GM12878 (cell line): ENCODE measurements around the gene MRC2. TPM values are rescaled to one million over a fixed set of nuclear protein-coding genes. Genes with fewer than 3 reads are reported as not detected.

ENCODE experiments used
- ATAC-seq: fragments of 200-7000 bp; cut with Tn5 transposase; 3 replicates; pipeline ENCODE4 v1.9.1; 2020; ENCODE audit warnings: mild to moderate bottlenecking, moderate library complexity
- BruUV-seq: library from RNA; stranded (reverse); fragments of 400-500 nt; replicated peaks from 2 replicates; lab custom pipeline; 2021; lab: Mats Ljungman, UMichigan
- CTCF ChIA-PET: fragments of 300-600 bp; sonication (Branson Sonifier 250); formaldehyde crosslinking; extraction: SDS; loops from one replicate; lab custom pipeline; 2021; ENCODE audit warnings: inconsistent platforms; lab: Yijun Ruan, JAX
- POLR2A ChIA-PET: fragments of 350-600 bp; formaldehyde crosslinking; extraction: SDS; loops from one replicate; lab custom pipeline; 2021; ENCODE audit warnings: inconsistent platforms; lab: Charles Lee
- RAD21 ChIA-PET: fragments of 300-600 bp; sonication (Branson Sonifier 250); formaldehyde crosslinking; loops from one replicate; lab custom pipeline; 2023; ENCODE audit warnings: antibody characterized with exemption; ENCODE audit not compliant: unreplicated experiment; lab: Charles Lee
- SMC1A ChIA-PET: fragments of 300-600 bp; sonication (Branson Sonifier 250); formaldehyde crosslinking; loops from one replicate; lab custom pipeline; 2023; ENCODE audit not compliant: unreplicated experiment, uncharacterized antibody; lab: Charles Lee
- DNase-seq: peaks from one replicate; pipeline ENCODE4 v3.0.0-alpha.2; 2011; ENCODE audit warnings: low read depth, low spot score
- FAIRE-seq: peaks from 3 replicates; lab custom pipeline; 2011; peaks lifted over from hg19 to GRCh38; lab: Jason Lieb, UNC
- H2AFZ ChIP-seq: 2 replicates; pipeline ENCODE4 v1.6.0; 2011; ENCODE audit warnings: low read depth, low read length, control low read depth; ENCODE audit not compliant: control insufficient read depth
- H3K27ac ChIP-seq: 2 replicates; pipeline ENCODE4 v1.5.1; 2011; ENCODE audit warnings: control low read depth; ENCODE audit not compliant: control insufficient read depth, insufficient read depth
- H3K27me3 ChIP-seq, 2 experiments: replicated peaks in 1 of 2; 2 replicates each; pipeline versions ENCODE4 v1.6.0 to v1.6.1; 2011; ENCODE audit warnings: low read length in 1 of 2; ENCODE audit not compliant: control insufficient read depth in 2 of 2, insufficient read depth in 2 of 2
- H3K36me3 ChIP-seq, 2 experiments: 2 replicates each; pipeline ENCODE4 v1.5.1; 2011; ENCODE audit warnings: low read length in 1 of 2; ENCODE audit not compliant: control insufficient read depth in 2 of 2, insufficient read depth in 2 of 2
- H3K4me1 ChIP-seq: 2 replicates; pipeline ENCODE4 v1.6.1; 2011; ENCODE audit warnings: mild to moderate bottlenecking, low read length, moderate library complexity, mixed read lengths; ENCODE audit not compliant: control insufficient read depth, insufficient read depth
- H3K4me2 ChIP-seq: 2 replicates; pipeline ENCODE4 v1.6.0; 2011; ENCODE audit warnings: control low read depth; ENCODE audit not compliant: control insufficient read depth, insufficient read depth
- H3K4me3 ChIP-seq: fragments of 200-600 bp; sonication (generic); 2 replicates; pipeline ENCODE4 v1.5.1; 2016
- H3K79me2 ChIP-seq: 2 replicates; pipeline ENCODE4 v1.6.0; 2011; ENCODE audit warnings: low read length; ENCODE audit not compliant: control insufficient read depth, insufficient read depth
- H3K9ac ChIP-seq: 2 replicates; pipeline ENCODE4 v1.8.0; 2011; ENCODE audit warnings: low read length, control low read depth, mixed read lengths; ENCODE audit not compliant: control insufficient read depth, insufficient read depth
- H3K9me3 ChIP-seq: replicated peaks from 3 replicates; pipeline ENCODE4 v1.5.1; 2011; ENCODE audit warnings: mild to moderate bottlenecking, low read length; ENCODE audit not compliant: control insufficient read depth, insufficient read depth
- H4K20me1 ChIP-seq: 2 replicates; pipeline ENCODE4 v1.6.0; 2011; ENCODE audit not compliant: control insufficient read depth, insufficient read depth
- ATF7 ChIP-seq: fragments of 450-650 bp; IDR thresholded peaks from 2 replicates; pipeline ENCODE4 v1.6.1; 2016; ENCODE audit warnings: low read depth, mild to moderate bottlenecking
- BHLHE40 ChIP-seq, 2 experiments: fragments of 450-650 bp in 1 of 2; IDR thresholded peaks; 2 replicates each; pipeline ENCODE4 v1.6.1; 2011 to 2017; ENCODE audit warnings: low read depth in 2 of 2, borderline replicate concordance in 1 of 2, improper control_type of control experiment in 1 of 2, low read length in 1 of 2, mild to moderate bottlenecking in 1 of 2
- CBFB ChIP-seq: IDR thresholded peaks from 2 replicates; pipeline ENCODE4 v1.6.1; 2016; ENCODE audit warnings: antibody characterized with exemption, low read depth
- CREM ChIP-seq: IDR thresholded peaks from 2 replicates; pipeline ENCODE4 v1.6.1; 2014; ENCODE audit warnings: antibody characterized with exemption, low read depth
- FOS ChIP-seq: IDR thresholded peaks from 3 replicates; pipeline ENCODE4 v1.6.1; 2011; ENCODE audit warnings: borderline replicate concordance; ENCODE audit not compliant: insufficient read length; ENCODE audit errors: extremely low read depth
- MTA2 ChIP-seq: fragments of 450-650 bp; IDR thresholded peaks from 2 replicates; pipeline ENCODE4 v1.6.1; 2016; ENCODE audit warnings: low read depth, mild to moderate bottlenecking, moderate library complexity
- NFIC ChIP-seq: IDR thresholded peaks from 2 replicates; pipeline ENCODE4 v1.6.1; 2012; ENCODE audit warnings: low read depth, mild to moderate bottlenecking, inconsistent platforms, low read length, moderate library complexity
- TCF12 ChIP-seq: IDR thresholded peaks from 2 replicates; pipeline ENCODE4 v1.6.1; 2011; ENCODE audit warnings: low read depth, mild to moderate bottlenecking, low read length
- ZNF24 ChIP-seq: fragments of 450-650 bp; IDR thresholded peaks from 2 replicates; pipeline ENCODE4 v1.6.1; 2017; ENCODE audit warnings: antibody characterized with exemption, mild to moderate bottlenecking
- WGBS: methylation state at CpG from one replicate; pipeline ENCODE4 v1.1.6; 2016; ENCODE audit warnings: low lambda C conversion rate; ENCODE audit not compliant: insufficient replicate concordance, insufficient coverage; ENCODE audit errors: missing lambda C conversion rate; 5-methylcytosine and 5-hydroxymethylcytosine counted together
- in situ Hi-C: fragments of 300-500 bp; cut with MboI; formaldehyde crosslinking; loops from 9 replicates; pipeline ENCODE4 v1.14.3; 2018; ENCODE audit warnings: mixed read lengths
- intact Hi-C: fragments of 100-400 bp; cut with micrococcal nuclease; formaldehyde crosslinking; loops from one replicate; pipeline ENCODE4 v1.14.2; 2022; ENCODE audit not compliant: unreplicated experiment
- polyA plus RNA-seq, 11 experiments: library from polyadenylated mRNA; depleted of rRNA in 4 of 11; unstranded in 6 of 11; stranded (reverse) in 5 of 11; fragments of >200 nt; fragmentation: Nextera tagmentation in 4 of 11; fragmentation: Illumina TruSeq in 1 of 11; extraction: Ambion mirVana in 4 of 11; extraction: Trizol in 1 of 11; gene quantifications; 1 replicate in 1 of 11; 2 replicates in 10 of 11; pipeline versions ENCODE4 v1.2.1 to v1.2.3, GENCODE V29; 2011 to 2016; ENCODE audit warnings: inconsistent platforms in 2 of 11, missing spikeins in 2 of 11, low read depth in 1 of 11
- total RNA-seq, 4 experiments: library from RNA; depleted of rRNA in 3 of 4; stranded (reverse); fragments of >200 nt in 3 of 4; fragmentation: Illumina TruSeq in 1 of 4; extraction: Trizol in 1 of 4; gene quantifications; 2 replicates each; pipeline versions ENCODE4 v1.2.1 to v1.2.3, GENCODE V29; 2013 to 2021
- TF ChIP-seq, protein P1 (sequence below): fragments of 450-650 bp; IDR thresholded peaks from 2 replicates; pipeline ENCODE4 v1.6.1; 2017; ENCODE audit warnings: low read depth, mild to moderate bottlenecking, moderate library complexity
- TF ChIP-seq, protein P2 (sequence below): fragments of 450-650 bp; formaldehyde crosslinking; IDR thresholded peaks from 2 replicates; pipeline ENCODE4 v1.4.0; 2022; ENCODE audit warnings: mild to moderate bottlenecking, moderate library complexity
- TF ChIP-seq, protein P3 (sequence below): IDR thresholded peaks from 2 replicates; pipeline ENCODE4 v1.6.1; 2012; ENCODE audit warnings: low read length, inconsistent platforms
- TF ChIP-seq, protein P4 (sequence below), 3 experiments: IDR thresholded peaks in 2 of 3; conservative IDR thresholded peaks in 1 of 3; 2 replicates each; pipeline ENCODE4 v1.5.1; 2011; ENCODE audit warnings: low read depth in 3 of 3, low read length in 3 of 3, mild to moderate bottlenecking in 3 of 3, control low read depth in 2 of 3, moderate library complexity in 2 of 3, inconsistent platforms in 1 of 3, mixed read lengths in 1 of 3; ENCODE audit not compliant: control insufficient read depth in 2 of 3, insufficient read depth in 1 of 3; ENCODE audit errors: extremely low read depth in 1 of 3
- TF ChIP-seq, protein P5 (sequence below): IDR thresholded peaks from 2 replicates; pipeline ENCODE4 v1.6.1; 2011; ENCODE audit warnings: borderline replicate concordance, low read depth, mild to moderate bottlenecking, moderate library complexity, mixed read lengths, low read length; ENCODE audit not compliant: insufficient read depth; ENCODE audit errors: extremely low read length

The MRC2 gene
- total and polyA plus RNA-seq, 10 of the 15 experiments (the other 5 are each of a cell fraction or from before 2014, with no cell fraction given), result 0.04 to 0.96 (median 0.30) TPM; not detected in 1

DNA sequence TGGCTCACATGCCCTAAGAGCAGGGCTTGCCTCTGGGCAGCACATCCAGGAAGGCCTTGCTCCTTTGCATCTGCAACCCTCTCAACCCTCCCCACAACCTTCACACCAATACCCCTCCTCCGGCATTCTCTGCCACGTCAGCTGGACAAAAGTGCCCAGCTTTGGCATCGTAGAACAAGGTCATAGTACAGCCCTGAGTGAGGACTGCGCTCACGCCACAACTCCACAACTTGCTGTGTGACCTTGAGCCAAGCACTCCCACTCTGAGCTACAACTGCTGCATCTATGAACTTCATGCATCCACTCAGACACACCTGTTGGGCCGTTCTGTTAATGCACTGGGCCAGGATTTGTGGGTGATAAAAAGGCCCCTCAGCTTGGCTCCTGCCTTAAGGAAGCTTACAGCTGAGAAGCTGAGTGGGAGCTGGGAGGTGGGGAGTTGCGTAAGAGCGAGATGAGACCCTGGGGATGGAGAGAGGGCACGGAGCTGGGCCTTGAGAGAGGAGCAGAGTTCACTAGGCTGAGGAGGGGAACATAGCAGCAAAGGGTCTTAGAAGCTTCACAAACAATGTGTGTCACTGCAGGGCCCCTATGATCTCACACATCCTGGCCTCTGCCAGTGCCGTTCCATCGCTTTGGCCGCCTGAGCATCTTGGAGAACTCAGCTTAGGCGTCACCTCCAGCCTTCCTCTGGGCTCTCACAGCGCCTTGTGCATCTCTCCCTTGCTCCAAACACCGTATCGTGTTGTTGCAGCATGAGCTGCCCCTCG is 8.6 kb upstream of the MRC2 start:
- H3K4me2 ChIP-seq, result no peak overlapping the region
- CTCF ChIA-PET, result no interaction called here
- H3K4me3 ChIP-seq, result no peak overlapping the region
- H3K27me3 ChIP-seq, result no peaks in the 10 kb centered on the region
- DNase-seq (no peak), ATAC-seq (no peak), FAIRE-seq (no peak)
- BruUV-seq, result no TSS peak
- SMC1A ChIA-PET, result no interaction called here
- intact Hi-C loops, result no loop called here
- no peak overlapping the region for H3K27ac ChIP-seq
- no peak overlapping the region for H2AFZ ChIP-seq
- in situ Hi-C loops, result no loop called here
- RAD21 ChIA-PET, result interaction anchor here (0.6 kb wide), 1 partner anchor 84 kb away, joined by 3 read pairs; no protein-coding TSS in a partner anchor
- no peaks in the 10 kb centered on the region for H4K20me1 ChIP-seq
- no peaks in the 10 kb centered on the region for H3K79me2 ChIP-seq
- 94% methylated on average over 17 of the region's 17 CpGs for WGBS
- no peak overlapping the region for H3K9ac ChIP-seq
- no peaks in the 10 kb centered on the region for H3K4me1 ChIP-seq
- no peaks in the 10 kb centered on the region for H3K9me3 ChIP-seq
- POLR2A ChIA-PET, result no interaction called here
- H3K36me3 ChIP-seq, result peaks cover 0 to 8% of the 10 kb centered on the region in 2 experiments; a peak in 3 of 4 replicates
- TF ChIP-seq, protein P1, sequence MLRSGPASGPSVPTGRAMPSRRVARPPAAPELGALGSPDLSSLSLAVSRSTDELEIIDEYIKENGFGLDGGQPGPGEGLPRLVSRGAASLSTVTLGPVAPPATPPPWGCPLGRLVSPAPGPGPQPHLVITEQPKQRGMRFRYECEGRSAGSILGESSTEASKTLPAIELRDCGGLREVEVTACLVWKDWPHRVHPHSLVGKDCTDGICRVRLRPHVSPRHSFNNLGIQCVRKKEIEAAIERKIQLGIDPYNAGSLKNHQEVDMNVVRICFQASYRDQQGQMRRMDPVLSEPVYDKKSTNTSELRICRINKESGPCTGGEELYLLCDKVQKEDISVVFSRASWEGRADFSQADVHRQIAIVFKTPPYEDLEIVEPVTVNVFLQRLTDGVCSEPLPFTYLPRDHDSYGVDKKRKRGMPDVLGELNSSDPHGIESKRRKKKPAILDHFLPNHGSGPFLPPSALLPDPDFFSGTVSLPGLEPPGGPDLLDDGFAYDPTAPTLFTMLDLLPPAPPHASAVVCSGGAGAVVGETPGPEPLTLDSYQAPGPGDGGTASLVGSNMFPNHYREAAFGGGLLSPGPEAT, result no peak
- TF ChIP-seq BHLHE40 (IDR thresholded peaks at IDR 0.05; ENCODE audit: borderline replicate concordance in 1 of 2, low read depth in 2 of 2, low read length in 1 of 2) (no peak), FOS (no peak), ZNF24 (no peak), NFIC (no peak), ATF7 (no peak), CREM (no peak), CBFB (no peak), MTA2 (no peak), TCF12 (no peak)
- TF ChIP-seq, protein P2, sequence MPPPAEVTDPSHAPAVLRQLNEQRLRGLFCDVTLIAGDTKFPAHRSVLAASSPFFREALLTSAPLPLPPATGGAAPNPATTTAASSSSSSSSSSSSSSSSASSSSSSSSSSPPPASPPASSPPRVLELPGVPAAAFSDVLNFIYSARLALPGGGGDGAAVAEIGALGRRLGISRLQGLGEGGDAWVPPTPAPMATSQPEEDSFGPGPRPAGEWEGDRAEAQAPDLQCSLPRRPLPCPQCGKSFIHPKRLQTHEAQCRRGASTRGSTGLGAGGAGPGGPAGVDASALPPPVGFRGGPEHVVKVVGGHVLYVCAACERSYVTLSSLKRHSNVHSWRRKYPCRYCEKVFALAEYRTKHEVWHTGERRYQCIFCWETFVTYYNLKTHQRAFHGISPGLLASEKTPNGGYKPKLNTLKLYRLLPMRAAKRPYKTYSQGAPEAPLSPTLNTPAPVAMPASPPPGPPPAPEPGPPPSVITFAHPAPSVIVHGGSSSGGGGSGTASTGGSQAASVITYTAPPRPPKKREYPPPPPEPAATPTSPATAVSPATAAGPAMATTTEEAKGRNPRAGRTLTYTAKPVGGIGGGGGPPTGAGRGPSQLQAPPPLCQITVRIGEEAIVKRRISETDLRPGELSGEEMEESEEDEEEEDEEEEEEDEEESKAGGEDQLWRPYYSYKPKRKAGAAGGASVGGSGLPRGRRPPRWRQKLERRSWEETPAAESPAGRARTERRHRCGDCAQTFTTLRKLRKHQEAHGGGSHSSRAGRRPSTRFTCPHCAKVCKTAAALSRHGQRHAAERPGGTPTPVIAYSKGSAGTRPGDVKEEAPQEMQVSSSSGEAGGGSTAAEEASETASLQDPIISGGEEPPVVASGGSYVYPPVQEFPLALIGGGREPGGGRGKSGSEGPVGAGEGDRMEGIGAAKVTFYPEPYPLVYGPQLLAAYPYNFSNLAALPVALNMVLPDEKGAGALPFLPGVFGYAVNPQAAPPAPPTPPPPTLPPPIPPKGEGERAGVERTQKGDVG (CRISPR knock-in tag), result no peak
- TF ChIP-seq, protein P3, sequence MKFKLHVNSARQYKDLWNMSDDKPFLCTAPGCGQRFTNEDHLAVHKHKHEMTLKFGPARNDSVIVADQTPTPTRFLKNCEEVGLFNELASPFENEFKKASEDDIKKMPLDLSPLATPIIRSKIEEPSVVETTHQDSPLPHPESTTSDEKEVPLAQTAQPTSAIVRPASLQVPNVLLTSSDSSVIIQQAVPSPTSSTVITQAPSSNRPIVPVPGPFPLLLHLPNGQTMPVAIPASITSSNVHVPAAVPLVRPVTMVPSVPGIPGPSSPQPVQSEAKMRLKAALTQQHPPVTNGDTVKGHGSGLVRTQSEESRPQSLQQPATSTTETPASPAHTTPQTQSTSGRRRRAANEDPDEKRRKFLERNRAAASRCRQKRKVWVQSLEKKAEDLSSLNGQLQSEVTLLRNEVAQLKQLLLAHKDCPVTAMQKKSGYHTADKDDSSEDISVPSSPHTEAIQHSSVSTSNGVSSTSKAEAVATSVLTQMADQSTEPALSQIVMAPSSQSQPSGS, result no peak
- TF ChIP-seq, protein P4, sequence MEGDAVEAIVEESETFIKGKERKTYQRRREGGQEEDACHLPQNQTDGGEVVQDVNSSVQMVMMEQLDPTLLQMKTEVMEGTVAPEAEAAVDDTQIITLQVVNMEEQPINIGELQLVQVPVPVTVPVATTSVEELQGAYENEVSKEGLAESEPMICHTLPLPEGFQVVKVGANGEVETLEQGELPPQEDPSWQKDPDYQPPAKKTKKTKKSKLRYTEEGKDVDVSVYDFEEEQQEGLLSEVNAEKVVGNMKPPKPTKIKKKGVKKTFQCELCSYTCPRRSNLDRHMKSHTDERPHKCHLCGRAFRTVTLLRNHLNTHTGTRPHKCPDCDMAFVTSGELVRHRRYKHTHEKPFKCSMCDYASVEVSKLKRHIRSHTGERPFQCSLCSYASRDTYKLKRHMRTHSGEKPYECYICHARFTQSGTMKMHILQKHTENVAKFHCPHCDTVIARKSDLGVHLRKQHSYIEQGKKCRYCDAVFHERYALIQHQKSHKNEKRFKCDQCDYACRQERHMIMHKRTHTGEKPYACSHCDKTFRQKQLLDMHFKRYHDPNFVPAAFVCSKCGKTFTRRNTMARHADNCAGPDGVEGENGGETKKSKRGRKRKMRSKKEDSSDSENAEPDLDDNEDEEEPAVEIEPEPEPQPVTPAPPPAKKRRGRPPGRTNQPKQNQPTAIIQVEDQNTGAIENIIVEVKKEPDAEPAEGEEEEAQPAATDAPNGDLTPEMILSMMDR (IDR thresholded peaks at IDR 0.05 in 2 of 3, conservative IDR thresholded peaks at IDR 0.05 in 1 of 3; ENCODE audit: control insufficient read depth in 2 of 3, extremely low read depth in 1 of 3, insufficient read depth in 1 of 3, low read depth in 3 of 3, low read length in 3 of 3), result no peak
- TF ChIP-seq, protein P5, sequence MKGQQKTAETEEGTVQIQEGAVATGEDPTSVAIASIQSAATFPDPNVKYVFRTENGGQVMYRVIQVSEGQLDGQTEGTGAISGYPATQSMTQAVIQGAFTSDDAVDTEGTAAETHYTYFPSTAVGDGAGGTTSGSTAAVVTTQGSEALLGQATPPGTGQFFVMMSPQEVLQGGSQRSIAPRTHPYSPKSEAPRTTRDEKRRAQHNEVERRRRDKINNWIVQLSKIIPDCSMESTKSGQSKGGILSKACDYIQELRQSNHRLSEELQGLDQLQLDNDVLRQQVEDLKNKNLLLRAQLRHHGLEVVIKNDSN, result no peak
